ENCODE measurements around the gene MRPS34.
A peak's percentile ranks its signal among the peaks of the same experiment; 100 is the strongest.

The MRPS34 gene

DNA sequence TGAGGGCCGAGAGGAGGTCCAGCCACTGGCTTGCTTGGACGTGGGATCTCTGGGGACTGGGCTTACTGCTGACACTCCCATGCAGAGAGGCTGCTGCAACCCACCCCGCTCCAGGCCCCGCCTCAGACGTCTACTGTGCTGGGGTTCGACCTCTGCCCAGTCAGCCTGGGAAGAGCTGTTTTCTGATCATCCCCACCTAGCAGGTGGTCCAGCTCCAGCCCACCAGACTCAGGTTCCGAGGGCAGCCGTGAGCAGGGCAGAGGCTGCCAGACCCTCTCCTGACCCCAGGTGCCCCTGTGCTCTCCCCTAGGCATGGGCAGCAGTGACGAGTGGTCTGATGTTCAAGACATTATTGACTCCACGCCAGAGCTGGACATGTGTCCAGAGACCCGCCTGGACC is 25.0 kb downstream of the MRPS34 start:
- no CpG with 5 or more reads among the region's 11 CpGs for WGBS (ENCODE audit: extremely low coverage, insufficient coverage, low lambda C conversion rate)
- H3K36me3 ChIP-seq (ENCODE audit: control insufficient read depth, insufficient read depth, low read length): peaks cover 2% of the 10 kb centered on the region
- no peak for DNase-seq

DNA sequence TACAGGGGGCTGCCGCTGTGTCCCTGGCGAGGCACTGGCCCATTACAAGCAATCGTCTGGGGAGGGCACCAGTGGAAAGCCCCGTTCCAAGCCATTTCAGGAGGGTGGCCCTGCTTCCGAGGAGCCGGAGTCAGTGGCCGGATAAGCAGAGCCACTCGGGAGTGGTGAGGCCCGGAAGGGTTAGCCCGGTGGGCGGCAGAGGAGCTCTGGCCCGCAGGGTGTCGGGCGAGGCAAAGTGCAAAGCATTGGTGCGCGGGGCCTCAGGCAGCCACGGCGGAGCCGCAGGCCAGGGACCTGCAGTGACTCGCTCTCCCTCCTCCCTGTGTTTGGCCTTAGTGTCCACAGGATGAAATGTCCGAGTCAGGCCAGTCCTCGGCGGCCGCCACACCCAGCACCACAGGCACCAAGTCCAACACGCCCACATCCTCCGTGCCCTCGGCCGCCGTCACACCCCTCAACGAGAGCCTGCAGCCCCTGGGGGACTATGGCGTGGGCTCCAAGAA is 26.2 kb downstream of the MRPS34 start:
- Histone ChIP-seq H3K23ac (ENCODE audit: low read length) (no peak overlapping the region), H2AK5ac (ENCODE audit: low read length) (no peak overlapping the region), H3K4me3 (ENCODE audit: low read length) (no peak overlapping the region), H2BK15ac (replicated peaks; ENCODE audit: low read depth) (no peak overlapping the region), H4K8ac (ENCODE audit: low read depth, low read length) (no peak overlapping the region), H3K9ac (ENCODE audit: low read length) (no peak overlapping the region), H3K27me3 (ENCODE audit: insufficient read depth, low read length, poor library complexity) (no peaks in the 10 kb centered on the region), H3K4me2 (ENCODE audit: low read length) (no peak overlapping the region), H3K18ac (ENCODE audit: low read length) (no peak overlapping the region), H2BK120ac (ENCODE audit: low read depth, low read length) (no peak overlapping the region), H3K79me2 (ENCODE audit: control insufficient read depth, insufficient read depth, low read length) (no peaks in the 10 kb centered on the region), H2BK5ac (ENCODE audit: low read length) (no peak overlapping the region), H4K5ac (ENCODE audit: low read length) (no peak overlapping the region), H3K4ac (ENCODE audit: low read depth, low read length) (no peak overlapping the region), H3K79me1 (ENCODE audit: low read length) (no peaks in the 10 kb centered on the region), H3K36me3 (ENCODE audit: control insufficient read depth, insufficient read depth, low read length) (no peaks in the 10 kb centered on the region), H3K27ac (ENCODE audit: low read depth, low read length) (no peak overlapping the region), H3K4me1 (ENCODE audit: control insufficient read depth, low read depth, low read length) (no peaks in the 10 kb centered on the region), H3K56ac (ENCODE audit: low read length) (no peak overlapping the region)
- WGBS (ENCODE audit: extremely low coverage, insufficient coverage, low lambda C conversion rate): no CpG with 5 or more reads among the region's 31 CpGs
- no peak for DNase-seq

More for the DNA sequence above, 25.0 kb downstream of the MRPS34 start:
- H4K8ac ChIP-seq (ENCODE audit: low read depth, low read length): no peak overlapping the region
- no peak overlapping the region for H3K4me2 ChIP-seq (ENCODE audit: low read length)
- H3K27ac ChIP-seq (ENCODE audit: low read depth, low read length): no peak overlapping the region
- no peaks in the 10 kb centered on the region for H3K79me2 ChIP-seq (ENCODE audit: control insufficient read depth, insufficient read depth, low read length)
- no peak overlapping the region for H3K56ac ChIP-seq (ENCODE audit: low read length)
- no peak overlapping the region for H3K23ac ChIP-seq (ENCODE audit: low read length)
- H3K4ac ChIP-seq (ENCODE audit: low read depth, low read length): no peak overlapping the region
- no peak overlapping the region for H4K5ac ChIP-seq (ENCODE audit: low read length)
- no peaks in the 10 kb centered on the region for H3K4me1 ChIP-seq (ENCODE audit: control insufficient read depth, low read depth, low read length)
- no peaks in the 10 kb centered on the region for H3K27me3 ChIP-seq (ENCODE audit: insufficient read depth, low read length, poor library complexity)
- no peak overlapping the region for H2BK120ac ChIP-seq (ENCODE audit: low read depth, low read length)
- no peak overlapping the region for H3K18ac ChIP-seq (ENCODE audit: low read length)
- H3K4me3 ChIP-seq (ENCODE audit: low read length): no peak overlapping the region
- no peak overlapping the region for H3K9ac ChIP-seq (ENCODE audit: low read length)
- H3K79me1 ChIP-seq (ENCODE audit: low read length): no peaks in the 10 kb centered on the region
- H2AK5ac ChIP-seq (ENCODE audit: low read length): no peak overlapping the region
- H2BK15ac ChIP-seq (replicated peaks; ENCODE audit: low read depth): no peak overlapping the region
- H2BK5ac ChIP-seq (ENCODE audit: low read length): no peak overlapping the region

DNA sequence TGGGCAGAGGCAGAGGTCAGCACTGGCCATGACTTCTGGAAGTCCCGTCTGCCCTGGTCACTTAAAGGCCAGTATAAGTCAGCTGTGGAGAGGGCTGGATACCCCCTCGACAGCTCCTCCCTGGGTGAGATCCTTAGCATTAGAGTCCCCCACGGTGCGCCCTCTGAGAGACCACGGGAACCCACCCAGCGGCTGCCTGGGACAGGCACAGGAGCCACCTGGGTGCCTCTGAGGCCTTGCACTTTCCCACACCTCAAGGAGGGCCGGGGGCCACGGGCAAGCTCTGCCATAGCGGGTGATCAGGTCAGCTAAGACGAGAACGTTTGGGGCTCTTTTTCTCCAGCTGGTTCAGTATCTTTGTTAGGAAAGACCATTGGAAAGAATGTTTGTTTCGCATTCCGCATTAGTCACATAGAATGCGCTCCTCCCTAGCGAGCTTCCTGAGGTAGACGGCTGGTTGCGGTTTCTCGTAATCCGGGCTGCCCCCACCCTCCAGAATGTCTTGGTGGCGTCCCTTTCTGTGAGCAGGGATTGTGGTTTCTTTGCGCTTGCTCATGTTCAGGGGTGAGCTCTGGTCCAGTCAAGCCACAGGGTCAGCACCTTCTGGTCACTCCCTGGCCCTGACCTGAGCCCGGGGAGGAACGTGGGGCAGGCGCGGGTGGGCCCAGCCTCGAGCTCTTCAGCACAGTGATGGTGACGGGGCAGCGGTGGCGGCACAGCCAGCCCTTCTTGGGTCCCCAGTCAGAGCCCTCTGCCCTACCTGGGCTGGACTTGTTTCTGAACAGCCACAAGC is 26.8 kb downstream of the MRPS34 start:
- Histone ChIP-seq H3K4me3 (ENCODE audit: low read length) (no peak overlapping the region), H3K36me3 (ENCODE audit: control insufficient read depth, insufficient read depth, low read length) (no peaks in the 10 kb centered on the region), H2AK5ac (ENCODE audit: low read length) (no peak overlapping the region), H3K9ac (ENCODE audit: low read length) (no peak overlapping the region), H3K79me1 (ENCODE audit: low read length) (no peaks in the 10 kb centered on the region), H3K18ac (ENCODE audit: low read length) (no peak overlapping the region), H3K56ac (ENCODE audit: low read length) (no peak overlapping the region), H3K4me1 (ENCODE audit: control insufficient read depth, low read depth, low read length) (no peaks in the 10 kb centered on the region), H2BK15ac (replicated peaks; ENCODE audit: low read depth) (no peak overlapping the region), H3K79me2 (ENCODE audit: control insufficient read depth, insufficient read depth, low read length) (no peaks in the 10 kb centered on the region), H4K5ac (ENCODE audit: low read length) (no peak overlapping the region), H2BK5ac (ENCODE audit: low read length) (no peak overlapping the region), H2BK120ac (ENCODE audit: low read depth, low read length) (no peak overlapping the region), H3K23ac (ENCODE audit: low read length) (no peak overlapping the region), H4K8ac (ENCODE audit: low read depth, low read length) (no peak overlapping the region), H3K4ac (ENCODE audit: low read depth, low read length) (no peak overlapping the region), H3K27me3 (ENCODE audit: insufficient read depth, low read length, poor library complexity) (no peaks in the 10 kb centered on the region), H3K4me2 (ENCODE audit: low read length) (no peak overlapping the region), H3K27ac (ENCODE audit: low read depth, low read length) (no peak overlapping the region)
- peak; percentile 60 for DNase-seq
- no CpG with 5 or more reads among the region's 29 CpGs for WGBS (ENCODE audit: extremely low coverage, insufficient coverage, low lambda C conversion rate)

DNA sequence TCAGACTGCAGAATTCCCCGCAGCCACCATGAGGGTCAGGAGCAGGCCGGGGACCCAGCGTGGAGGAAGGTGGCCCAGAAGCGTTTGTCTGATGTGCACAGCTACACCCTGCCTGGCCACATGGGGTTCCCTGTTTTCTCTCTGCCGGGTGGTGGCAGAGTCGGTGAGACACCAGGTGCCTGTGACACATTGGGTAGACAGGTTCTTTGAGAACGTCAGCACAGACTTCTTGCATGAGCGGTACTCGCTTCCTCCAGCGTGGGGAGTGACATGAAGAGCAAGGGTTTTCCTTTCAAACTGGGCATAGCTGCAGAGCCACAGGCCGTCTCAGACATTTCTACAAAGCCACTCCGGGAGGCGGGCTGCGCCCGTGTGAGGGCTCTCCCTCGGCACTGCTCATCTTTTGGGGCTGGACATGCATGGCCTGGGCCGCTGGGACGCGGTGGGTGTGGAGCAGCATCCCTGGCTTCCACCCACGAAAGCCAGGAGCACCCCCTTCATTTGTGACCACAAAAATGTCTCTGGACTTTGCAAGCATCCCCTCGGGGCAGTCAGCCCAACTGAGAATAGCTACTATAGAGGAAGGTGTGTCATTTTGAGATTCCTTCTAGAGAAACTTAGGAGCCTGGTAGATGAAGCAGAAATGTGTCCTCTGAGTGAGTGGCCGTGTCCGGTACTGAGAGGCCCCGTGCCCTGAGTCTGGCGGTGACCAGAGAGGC is 27.6 kb downstream of the MRPS34 start:
- no peak overlapping the region for H3K4ac ChIP-seq (ENCODE audit: low read depth, low read length)
- no peak overlapping the region for H4K8ac ChIP-seq (ENCODE audit: low read depth, low read length)
- no peak overlapping the region for H3K9ac ChIP-seq (ENCODE audit: low read length)
- no peak overlapping the region for H2BK5ac ChIP-seq (ENCODE audit: low read length)
- no peak overlapping the region for H2BK15ac ChIP-seq (replicated peaks; ENCODE audit: low read depth)
- DNase-seq: peak; percentile 14
- no peak overlapping the region for H3K4me2 ChIP-seq (ENCODE audit: low read length)
- WGBS (ENCODE audit: extremely low coverage, insufficient coverage, low lambda C conversion rate): no CpG with 5 or more reads among the region's 25 CpGs
- H3K4me3 ChIP-seq (ENCODE audit: low read length): no peak overlapping the region
- no peak overlapping the region for H2AK5ac ChIP-seq (ENCODE audit: low read length)
- H3K79me1 ChIP-seq (ENCODE audit: low read length): no peaks in the 10 kb centered on the region
- H3K56ac ChIP-seq (ENCODE audit: low read length): no peak overlapping the region
- no peak overlapping the region for H2BK120ac ChIP-seq (ENCODE audit: low read depth, low read length)
- H4K5ac ChIP-seq (ENCODE audit: low read length): no peak overlapping the region
- no peak overlapping the region for H3K23ac ChIP-seq (ENCODE audit: low read length)
- no peak overlapping the region for H3K27ac ChIP-seq (ENCODE audit: low read depth, low read length)
- H3K4me1 ChIP-seq (ENCODE audit: control insufficient read depth, low read depth, low read length): no peaks in the 10 kb centered on the region
- no peaks in the 10 kb centered on the region for H3K79me2 ChIP-seq (ENCODE audit: control insufficient read depth, insufficient read depth, low read length)
- H3K27me3 ChIP-seq (ENCODE audit: insufficient read depth, low read length, poor library complexity): no peaks in the 10 kb centered on the region
- H3K18ac ChIP-seq (ENCODE audit: low read length): no peak overlapping the region
- H3K36me3 ChIP-seq (ENCODE audit: control insufficient read depth, insufficient read depth, low read length): no peaks in the 10 kb centered on the region

DNA sequence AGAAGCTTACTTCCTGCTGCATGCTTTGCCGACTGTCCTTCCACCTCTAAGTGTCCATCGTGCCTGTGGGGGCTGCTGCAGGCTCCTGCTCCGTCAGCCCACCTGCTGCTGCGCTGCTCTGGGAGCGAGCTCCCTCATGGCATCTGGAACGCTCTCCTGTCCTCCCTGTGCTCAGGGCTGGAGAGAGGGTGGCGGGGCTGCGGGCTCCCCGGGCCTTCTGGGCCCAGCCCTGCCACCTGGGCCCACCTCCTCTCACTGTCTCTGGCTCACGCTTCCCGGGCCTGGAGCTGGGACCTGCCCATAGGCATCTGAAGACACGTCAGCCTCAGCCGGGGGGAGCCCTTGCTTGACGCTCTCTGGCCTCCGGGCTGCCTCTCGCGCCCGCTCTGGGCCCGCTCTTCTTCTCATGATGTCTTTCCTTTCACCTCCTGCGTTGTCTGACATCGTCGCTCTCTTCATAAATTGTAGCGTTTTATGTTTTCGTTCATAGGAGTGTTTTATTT is 28.5 kb downstream of the MRPS34 start:
- Histone ChIP-seq H3K4me1 (ENCODE audit: control insufficient read depth, low read depth, low read length) (no peaks in the 10 kb centered on the region), H3K4me3 (ENCODE audit: low read length) (no peak overlapping the region), H3K4me2 (ENCODE audit: low read length) (no peak overlapping the region), H2AK5ac (ENCODE audit: low read length) (no peak overlapping the region), H3K79me1 (ENCODE audit: low read length) (no peaks in the 10 kb centered on the region), H3K23ac (ENCODE audit: low read length) (no peak overlapping the region), H3K27me3 (ENCODE audit: insufficient read depth, low read length, poor library complexity) (no peaks in the 10 kb centered on the region), H3K9ac (ENCODE audit: low read length) (no peak overlapping the region), H2BK5ac (ENCODE audit: low read length) (no peak overlapping the region), H3K18ac (ENCODE audit: low read length) (no peak overlapping the region), H3K27ac (ENCODE audit: low read depth, low read length) (no peak overlapping the region), H2BK120ac (ENCODE audit: low read depth, low read length) (no peak overlapping the region), H2BK15ac (replicated peaks; ENCODE audit: low read depth) (no peak overlapping the region), H3K36me3 (ENCODE audit: control insufficient read depth, insufficient read depth, low read length) (no peaks in the 10 kb centered on the region), H3K4ac (ENCODE audit: low read depth, low read length) (no peak overlapping the region), H3K79me2 (ENCODE audit: control insufficient read depth, insufficient read depth, low read length) (no peaks in the 10 kb centered on the region), H4K5ac (ENCODE audit: low read length) (no peak overlapping the region), H4K8ac (ENCODE audit: low read depth, low read length) (no peak overlapping the region), H3K56ac (ENCODE audit: low read length) (no peak overlapping the region)
- no CpG with 5 or more reads among the region's 24 CpGs for WGBS (ENCODE audit: extremely low coverage, insufficient coverage, low lambda C conversion rate)
- no peak for DNase-seq
